Kidney (tissue), 14 donors: ENCODE data around the gene EMX1. TPM values are rescaled to one million over a fixed set of nuclear protein-coding genes. Genes with fewer than 3 reads are reported as not detected.

ENCODE experiments used
- DNase-seq, 5 donors: peaks; one replicate each; pipeline ENCODE4 v3.0.0-alpha.2; 2013 to 2020
- FAIRE-seq: peaks from 2 replicates; lab custom pipeline; 2012; peaks lifted over from hg19 to GRCh38; lab: Jason Lieb, UNC
- H3K27ac ChIP-seq, 2 donors: one replicate each; pipeline ENCODE4 v1.7.0; 2013; ENCODE audit warnings: low read depth in 2 of 2, low read length in 2 of 2, inconsistent platforms in 1 of 2
- H3K27me3 ChIP-seq: one replicate; pipeline ENCODE4 v1.7.1; 2013; ENCODE audit warnings: low read length, inconsistent platforms; ENCODE audit not compliant: control insufficient read depth, insufficient read depth
- H3K36me3 ChIP-seq, 3 donors: one replicate each; pipeline versions ENCODE4 v1.7.0 to v1.7.1; 2013; ENCODE audit warnings: low read length in 3 of 3, control low read depth in 1 of 3, inconsistent platforms in 1 of 3; ENCODE audit not compliant: insufficient read depth in 3 of 3, control insufficient read depth in 2 of 3
- H3K4me1 ChIP-seq, 3 donors: one replicate each; pipeline versions ENCODE4 v1.7.0 to v1.7.1; 2013; ENCODE audit warnings: low read length in 3 of 3, inconsistent platforms in 1 of 3, low read depth in 1 of 3; ENCODE audit not compliant: control insufficient read depth in 2 of 3, insufficient read depth in 2 of 3
- H3K4me3 ChIP-seq, 3 donors: one replicate each; pipeline versions ENCODE4 v1.7.0 to v1.8.1; 2013; ENCODE audit warnings: low read length in 3 of 3, control low read depth in 1 of 3, inconsistent platforms in 1 of 3
- H3K9ac ChIP-seq, 3 donors: one replicate each; pipeline versions ENCODE4 v1.7.0 to v1.7.1; 2013; ENCODE audit warnings: low read length in 3 of 3, control low read depth in 1 of 3, inconsistent platforms in 1 of 3
- H3K9me3 ChIP-seq, 3 donors: one replicate each; pipeline versions ENCODE4 v1.7.0 to v1.7.1; 2013; ENCODE audit warnings: low read length in 3 of 3, control low read depth in 1 of 3, inconsistent platforms in 1 of 3; ENCODE audit not compliant: control insufficient read depth in 2 of 3, insufficient read depth in 1 of 3
- intact Hi-C: fragments of 100-400 bp; cut with DNase I; formaldehyde crosslinking; loops from one replicate; pipeline ENCODE4 v1.11.1; 2022
- polyA plus RNA-seq: library from polyadenylated mRNA; stranded (reverse); fragments of 350-450 nt; fragmentation: Illumina TruSeq; extraction: RNeasy Lipid Tissue Mini Kit (QIAGEN cat#74804); gene quantifications from one replicate; pipeline ENCODE4 v1.2.3, GENCODE V29; 2014; ENCODE audit warnings: low read depth, low replicate concordance; ENCODE audit not compliant: insufficient read depth
- total RNA-seq: library from RNA; stranded (reverse); fragmentation: NEBNext Ultra II Directional; extraction: Animal tissue kit (Norgen Biotek cat#: 25700); gene quantifications from one replicate; pipeline ENCODE4 v1.2.1, GENCODE V29; 2021
- TF ChIP-seq, protein P1 (sequence below): IDR thresholded peaks from 3 replicates; pipeline ENCODE4 v1.5.1; 2012; ENCODE audit warnings: mild to moderate bottlenecking, moderate library complexity, borderline replicate concordance; ENCODE audit not compliant: insufficient read depth; ENCODE audit errors: extremely low read depth
- donor health status: control.
- donor health status: control.
- donor health status: control.
- donor health status: control.
- donor health status: control.
- donor health status: DM: yes; HTN: yes; CAD: no.
- donor health status: Normal renal cell carcinoma (clear cell type).

The EMX1 gene
- total and polyA plus RNA-seq, 2 donors from 2014 or later = 19.6 to 132 TPM

DNA sequence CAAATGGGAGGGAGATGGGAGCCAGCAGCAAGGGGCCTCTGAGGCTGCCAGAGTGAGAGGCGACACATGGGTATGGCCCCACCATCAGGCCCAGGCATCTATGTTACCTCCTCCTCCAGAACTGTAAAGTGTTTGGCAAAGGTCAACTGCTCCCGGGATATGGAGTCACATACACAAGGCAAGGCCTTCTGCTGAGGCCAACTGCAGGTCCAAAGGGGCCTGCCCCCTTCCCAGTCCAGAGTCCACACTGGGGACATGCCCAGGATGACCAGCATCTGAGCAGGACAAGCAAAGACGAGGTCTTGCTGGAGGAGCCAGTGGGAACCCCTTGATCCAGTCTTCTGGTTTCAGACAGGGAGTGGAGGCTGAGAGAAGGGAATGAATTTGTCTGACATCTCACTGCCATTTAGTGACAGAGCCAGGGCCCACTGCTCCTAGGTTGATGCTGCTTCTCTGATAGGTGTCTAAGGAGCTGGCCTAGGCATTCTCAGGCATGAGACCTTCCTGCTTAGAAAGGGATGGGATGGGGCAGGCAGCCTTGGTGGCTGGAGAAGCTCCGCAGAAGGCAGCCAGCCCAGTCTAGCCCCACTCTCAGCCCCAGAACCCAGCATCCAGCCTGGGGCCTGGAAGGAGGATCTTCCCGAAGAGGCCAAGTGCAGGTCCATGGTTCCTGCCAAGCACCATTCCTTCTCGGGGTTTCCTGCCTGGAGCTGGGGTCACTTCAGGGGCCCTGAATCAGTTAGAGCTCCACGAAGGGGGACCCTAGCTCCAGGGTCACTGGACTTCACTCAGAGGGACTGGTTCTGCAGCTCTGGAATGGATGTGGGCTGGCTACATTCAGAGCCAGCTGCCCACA lies 26.4 kb downstream of the EMX1 start:
- intact Hi-C loops = no loop called here
- H3K27me3 ChIP-seq = no peaks in the 10 kb centered on the region
- no peak for FAIRE-seq

DNA sequence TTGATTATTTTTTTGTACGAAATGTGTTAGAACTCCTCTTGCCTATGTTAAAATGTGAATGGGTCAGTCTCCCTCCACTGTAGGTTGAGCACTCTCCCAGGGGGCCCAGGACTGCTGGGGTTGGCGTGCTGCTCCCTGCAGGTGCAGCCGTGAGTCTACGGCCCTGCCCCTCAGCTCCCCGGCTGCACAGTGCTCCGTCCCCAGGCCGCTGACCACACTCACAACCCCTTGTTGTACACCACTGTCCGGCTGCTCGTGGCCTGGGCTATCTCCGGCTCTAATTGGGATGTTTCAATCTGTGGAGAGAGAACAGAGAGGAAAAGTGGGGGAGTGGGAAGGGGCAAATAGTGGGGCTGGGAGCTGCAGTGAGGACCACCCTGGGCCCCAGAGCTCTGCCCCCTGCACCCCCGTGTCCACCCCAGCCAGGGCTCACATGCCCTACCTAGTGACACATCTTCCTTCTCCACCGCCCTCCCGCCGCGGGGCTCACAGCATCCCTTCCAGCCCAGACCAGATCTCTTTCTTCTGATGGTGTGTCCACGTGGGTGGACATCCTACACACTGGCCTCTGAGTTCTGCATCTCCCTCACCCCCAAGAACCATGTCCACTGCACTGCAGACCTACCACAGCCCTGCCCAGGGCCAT lies 27.6 kb downstream of the EMX1 start:
- no peaks in the 10 kb centered on the region for H3K9me3 ChIP-seq
- H3K36me3 ChIP-seq = no peaks in the 10 kb centered on the region
- H3K27me3 ChIP-seq = no peaks in the 10 kb centered on the region
- TF ChIP-seq, protein P1, sequence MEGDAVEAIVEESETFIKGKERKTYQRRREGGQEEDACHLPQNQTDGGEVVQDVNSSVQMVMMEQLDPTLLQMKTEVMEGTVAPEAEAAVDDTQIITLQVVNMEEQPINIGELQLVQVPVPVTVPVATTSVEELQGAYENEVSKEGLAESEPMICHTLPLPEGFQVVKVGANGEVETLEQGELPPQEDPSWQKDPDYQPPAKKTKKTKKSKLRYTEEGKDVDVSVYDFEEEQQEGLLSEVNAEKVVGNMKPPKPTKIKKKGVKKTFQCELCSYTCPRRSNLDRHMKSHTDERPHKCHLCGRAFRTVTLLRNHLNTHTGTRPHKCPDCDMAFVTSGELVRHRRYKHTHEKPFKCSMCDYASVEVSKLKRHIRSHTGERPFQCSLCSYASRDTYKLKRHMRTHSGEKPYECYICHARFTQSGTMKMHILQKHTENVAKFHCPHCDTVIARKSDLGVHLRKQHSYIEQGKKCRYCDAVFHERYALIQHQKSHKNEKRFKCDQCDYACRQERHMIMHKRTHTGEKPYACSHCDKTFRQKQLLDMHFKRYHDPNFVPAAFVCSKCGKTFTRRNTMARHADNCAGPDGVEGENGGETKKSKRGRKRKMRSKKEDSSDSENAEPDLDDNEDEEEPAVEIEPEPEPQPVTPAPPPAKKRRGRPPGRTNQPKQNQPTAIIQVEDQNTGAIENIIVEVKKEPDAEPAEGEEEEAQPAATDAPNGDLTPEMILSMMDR = no peak
- no peak overlapping the region for H3K4me3 ChIP-seq
- no peak overlapping the region for H3K27ac ChIP-seq
- intact Hi-C loops = no loop called here
- no peak for FAIRE-seq
- peaks cover 0 to 8% (median 0%) of the 10 kb centered on the region in 3 donors for H3K4me1 ChIP-seq
- no peak for DNase-seq
- H3K9ac ChIP-seq = no peak overlapping the region

More for the DNA sequence above, 26.4 kb downstream of the EMX1 start:
- H3K36me3 ChIP-seq = no peaks in the 10 kb centered on the region
- peak in 1 of 5 donors; percentile 40 for DNase-seq
- H3K27ac ChIP-seq = no peak overlapping the region
- H3K9ac ChIP-seq = no peak overlapping the region
- TF ChIP-seq, protein P1 = no peak
- H3K4me3 ChIP-seq = no peak overlapping the region
- H3K4me1 ChIP-seq = peaks cover 0 to 8% (median 0%) of the 10 kb centered on the region in 3 donors
- H3K9me3 ChIP-seq = no peaks in the 10 kb centered on the region

DNA sequence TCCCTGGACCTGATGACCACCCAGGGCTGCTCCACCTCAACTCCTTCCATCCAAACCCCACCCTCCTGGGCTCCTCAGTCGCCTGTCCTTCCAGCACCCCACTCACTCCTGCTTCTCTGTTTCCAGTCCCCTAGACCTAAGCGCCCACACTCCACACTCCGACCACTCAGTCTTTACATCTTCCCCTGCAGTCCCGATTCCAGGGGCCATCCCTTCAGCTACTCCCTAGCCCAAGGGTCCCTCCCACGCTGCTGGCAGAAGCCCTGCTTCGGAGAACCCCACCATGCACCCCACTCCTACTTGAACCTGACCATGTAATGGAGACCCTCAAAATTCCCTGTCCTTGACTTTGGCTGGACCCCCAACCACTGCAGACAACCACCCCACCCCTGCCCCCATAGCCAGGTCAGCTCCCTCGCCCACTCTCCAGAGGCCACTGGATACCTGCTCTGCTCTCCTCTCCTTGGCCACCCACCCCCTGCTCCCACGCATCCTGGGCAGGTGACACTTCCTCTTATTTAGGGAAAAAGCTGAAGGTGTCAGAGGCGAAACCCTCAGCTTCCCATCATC lies 28.2 kb downstream of the EMX1 start:
- intact Hi-C loops = no loop called here
- FAIRE-seq (no peak), DNase-seq (no peak)
- no peak overlapping the region for H3K9ac ChIP-seq
- no peaks in the 10 kb centered on the region for H3K9me3 ChIP-seq
- TF ChIP-seq, protein P1 = no peak
- no peak overlapping the region for H3K27ac ChIP-seq
- H3K4me1 ChIP-seq = peaks cover 0 to 5% (median 0%) of the 10 kb centered on the region in 3 donors
- no peaks in the 10 kb centered on the region for H3K27me3 ChIP-seq
- no peaks in the 10 kb centered on the region for H3K36me3 ChIP-seq
- H3K4me3 ChIP-seq = no peak overlapping the region
